ENCODE data around the gene PCP2.

The PCP2 gene

GRCh38 chr19:7612282-7613274 is 20.9 kb downstream of the PCP2 start:
- no peak for TF ChIP-seq CTCF (IDR thresholded peaks at IDR 0.05; ENCODE audit: unreplicated experiment in 3 of 3)
- no peaks in the 10 kb centered on the region for H3K36me3 Mint-ChIP-seq (ENCODE audit: low read depth)
- H3K27ac Mint-ChIP-seq, result no peak overlapping the region

DNA sequence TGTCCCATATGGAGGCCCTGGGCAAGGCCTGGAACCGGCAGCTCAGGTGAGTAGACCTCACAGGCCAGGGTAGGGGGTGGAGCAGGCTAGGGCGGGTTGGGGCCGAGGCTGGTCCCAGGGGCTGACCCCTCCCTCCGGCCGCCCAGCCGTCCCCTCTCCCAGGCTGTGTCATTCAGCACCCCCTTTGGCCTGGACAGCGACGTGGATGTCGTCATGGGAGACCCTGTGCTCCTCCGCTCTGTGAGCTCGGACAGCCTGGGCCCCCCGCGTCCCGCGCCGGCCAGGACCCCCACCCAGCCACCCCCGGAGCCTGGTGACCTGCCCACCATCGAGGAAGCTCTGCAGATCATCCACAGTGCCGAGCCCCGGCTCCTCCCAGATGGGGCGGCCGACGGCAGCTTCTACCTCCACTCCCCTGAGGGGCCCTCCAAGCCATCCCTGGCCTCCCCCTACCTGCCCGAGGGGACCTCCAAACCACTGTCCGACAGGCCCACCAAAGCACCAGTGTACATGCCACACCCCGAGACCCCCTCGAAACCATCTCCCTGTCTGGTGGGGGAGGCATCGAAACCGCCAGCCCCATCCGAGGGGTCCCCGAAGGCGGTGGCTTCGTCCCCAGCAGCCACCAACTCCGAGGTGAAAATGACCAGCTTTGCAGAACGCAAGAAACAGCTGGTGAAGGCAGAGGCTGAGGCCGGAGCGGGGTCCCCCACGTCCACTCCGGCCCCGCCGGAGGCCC is 21.8 kb downstream of the PCP2 start:
- no peak for TF ChIP-seq CTCF (IDR thresholded peaks at IDR 0.05; ENCODE audit: unreplicated experiment in 3 of 3)
- H3K4me3 Mint-ChIP-seq, result no peak overlapping the region
- no peak overlapping the region for H3K27ac Mint-ChIP-seq
- no peaks in the 10 kb centered on the region for H3K9me3 Mint-ChIP-seq
- H3K36me3 Mint-ChIP-seq (ENCODE audit: low read depth), result no peaks in the 10 kb centered on the region
- H3K27me3 Mint-ChIP-seq (ENCODE audit: low read depth), result no peaks in the 10 kb centered on the region
- no peaks in the 10 kb centered on the region for H3K4me1 Mint-ChIP-seq

More at GRCh38 chr19:7612282-7613274, 20.9 kb downstream of the PCP2 start:
- H3K27me3 Mint-ChIP-seq (ENCODE audit: low read depth), result no peaks in the 10 kb centered on the region
- no peaks in the 10 kb centered on the region for H3K4me1 Mint-ChIP-seq
- H3K9me3 Mint-ChIP-seq, result no peaks in the 10 kb centered on the region
- no peak overlapping the region for H3K4me3 Mint-ChIP-seq

- peaks cover 1% of the 10 kb centered on the region for H3K36me3 Mint-ChIP-seq (ENCODE audit: low read depth)
- no peak overlapping the region for H3K4me3 Mint-ChIP-seq
- no peak for TF ChIP-seq CTCF (IDR thresholded peaks at IDR 0.05; ENCODE audit: unreplicated experiment in 3 of 3)
- H3K27ac Mint-ChIP-seq, result no peak overlapping the region
- no peaks in the 10 kb centered on the region for H3K27me3 Mint-ChIP-seq (ENCODE audit: low read depth)
- no peaks in the 10 kb centered on the region for H3K9me3 Mint-ChIP-seq
- H3K4me1 Mint-ChIP-seq, result no peaks in the 10 kb centered on the region
Measured at GRCh38 chr19:7610491-7611240, 22.9 kb downstream of the PCP2 start.

DNA sequence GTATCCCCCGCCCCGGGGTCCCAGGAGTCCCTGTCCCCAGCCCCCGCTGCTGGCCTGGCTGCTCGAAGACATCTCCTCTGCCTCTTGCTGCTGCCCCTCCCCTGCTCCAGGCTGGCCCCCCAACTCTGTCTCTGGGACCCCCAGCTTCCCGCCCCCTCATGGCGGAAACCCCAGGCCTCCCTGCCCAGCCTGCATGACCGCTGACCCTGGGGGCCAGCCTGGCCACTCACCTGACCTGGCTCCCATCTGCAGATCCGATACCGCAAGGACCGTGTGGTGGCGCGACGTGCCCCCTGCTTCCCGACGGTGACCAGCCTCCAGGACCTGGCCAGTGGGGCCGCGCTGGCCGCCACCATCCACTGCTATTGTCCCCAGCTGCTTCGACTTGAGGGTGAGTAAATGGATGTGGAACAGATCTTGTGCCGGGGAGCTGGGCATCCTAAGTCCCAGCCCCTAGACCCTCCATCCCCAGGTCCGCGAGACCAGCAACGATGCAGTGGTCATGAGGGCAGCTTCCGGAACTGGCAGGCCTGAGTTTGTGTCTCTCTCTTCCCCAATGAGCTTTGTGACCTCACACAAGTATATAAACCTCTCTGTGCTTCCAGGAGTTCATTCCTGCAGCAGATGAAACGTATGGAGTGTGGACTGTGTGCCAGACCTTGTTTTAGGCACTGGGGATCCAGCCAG is 25.5 kb downstream of the PCP2 start:
- Mint-ChIP-seq H3K27ac (no peak overlapping the region), H3K4me1 (no peaks in the 10 kb centered on the region), H3K4me3 (no peak overlapping the region), H3K36me3 (ENCODE audit: low read depth) (peaks cover 4% of the 10 kb centered on the region), H3K27me3 (ENCODE audit: low read depth) (no peaks in the 10 kb centered on the region), H3K9me3 (no peaks in the 10 kb centered on the region)
- TF ChIP-seq CTCF (IDR thresholded peaks at IDR 0.05; ENCODE audit: unreplicated experiment in 3 of 3), result no peak

GRCh38 chr19:7607212-7607873 is 26.2 kb downstream of the PCP2 start:
- no peaks in the 10 kb centered on the region for H3K9me3 Mint-ChIP-seq

More at GRCh38 chr19:7607212-7607873, 26.2 kb downstream of the PCP2 start:
- Mint-ChIP-seq H3K4me3 (no peak overlapping the region), H3K27ac (no peak overlapping the region), H3K4me1 (no peaks in the 10 kb centered on the region), H3K27me3 (ENCODE audit: low read depth) (no peaks in the 10 kb centered on the region), H3K36me3 (ENCODE audit: low read depth) (peaks cover 4% of the 10 kb centered on the region)
- TF ChIP-seq CTCF (IDR thresholded peaks at IDR 0.05; ENCODE audit: unreplicated experiment in 3 of 3), result no peak

Measured in nephron (organoid).